Measurements from ENCODE around the gene GRIK4. TPM values are rescaled to one million over a fixed set of nuclear protein-coding genes. Genes with fewer than 3 reads are reported as not detected.

GRIK4 gene
- total and polyA plus RNA-seq, 4 donors = 0.05 to 0.25 (median 0.06) TPM; not detected in 1

GRCh38 chr11:120512739-120513435 lies 1.3 kb downstream of the GRIK4 start:
- H3K9ac ChIP-seq (ENCODE audit: low read depth in 1 of 2, low read length in 2 of 2) = no peak overlapping the region
- H3K27ac ChIP-seq (ENCODE audit: low read depth in 1 of 2, low read length in 2 of 2) = no peak overlapping the region
- no peak overlapping the region for H3K4me3 ChIP-seq (ENCODE audit: low read depth in 1 of 3, low read length in 3 of 3)
- peaks cover 0 to 5% (median 2%) of the 10 kb centered on the region in 4 donors for H3K27me3 ChIP-seq (ENCODE audit: control insufficient read depth in 4 of 4, insufficient read depth in 4 of 4, low read length in 3 of 4)
- no peaks in the 10 kb centered on the region for H3K9me3 ChIP-seq (ENCODE audit: control insufficient read depth in 4 of 4, low read length in 3 of 4)
- peaks cover 0 to 6% (median 0%) of the 10 kb centered on the region in 4 donors for H3K4me1 ChIP-seq (ENCODE audit: control insufficient read depth in 4 of 4, insufficient read depth in 4 of 4, low read length in 3 of 4)
- DNase-seq (ENCODE audit: low spot score) = no peak
- TF ChIP-seq MAX (IDR thresholded peaks at IDR 0.05) = no peak
- no peak for TF ChIP-seq EGR1 (IDR thresholded peaks at IDR 0.05; ENCODE audit: low read depth in 2 of 2)
- no peak for TF ChIP-seq ZBTB33 (IDR thresholded peaks at IDR 0.05)
- no peak for TF ChIP-seq NR2F2 (IDR thresholded peaks at IDR 0.05)
- no peak for TF ChIP-seq SP1 (IDR thresholded peaks at IDR 0.05)
- no peak for TF ChIP-seq JUND (IDR thresholded peaks at IDR 0.05)
- TF ChIP-seq YY1 (IDR thresholded peaks at IDR 0.05) = no peak
- no peak for TF ChIP-seq FOXA2 (IDR thresholded peaks at IDR 0.05)
- no peak for TF ChIP-seq HNF4A (conservative IDR thresholded peaks at IDR 0.05)
- TF ChIP-seq ATF3 (IDR thresholded peaks at IDR 0.05) = no peak
- TF ChIP-seq HNF4G (IDR thresholded peaks at IDR 0.05) = no peak
- no peak for TF ChIP-seq REST (IDR thresholded peaks at IDR 0.05)
- no peak for TF ChIP-seq RAD21 (IDR thresholded peaks at IDR 0.05)
- TF ChIP-seq TAF1 (conservative IDR thresholded peaks at IDR 0.05) = no peak
- no peak for TF ChIP-seq GABPA (IDR thresholded peaks at IDR 0.05 in 1 of 2, conservative IDR thresholded peaks at IDR 0.05 in 1 of 2)
- no peaks in the 10 kb centered on the region for H3K36me3 ChIP-seq (ENCODE audit: control insufficient read depth in 4 of 4, insufficient read depth in 3 of 4, low read depth in 1 of 4, low read length in 3 of 4)
- 75% methylated on average over 22 of the region's 22 CpGs for WGBS

GRCh38 chr11:120513436-120514315 lies 2.1 kb downstream of the GRIK4 start:
- TF ChIP-seq MAX (IDR thresholded peaks at IDR 0.05) (no peak), HNF4G (IDR thresholded peaks at IDR 0.05) (no peak), RAD21 (IDR thresholded peaks at IDR 0.05) (no peak), GABPA (IDR thresholded peaks at IDR 0.05 in 1 of 2, conservative IDR thresholded peaks at IDR 0.05 in 1 of 2) (no peak), HNF4A (conservative IDR thresholded peaks at IDR 0.05) (no peak), REST (IDR thresholded peaks at IDR 0.05) (no peak), JUND (IDR thresholded peaks at IDR 0.05) (no peak)
- 70% methylated on average over 19 of the region's 19 CpGs for WGBS
- Histone ChIP-seq H3K4me3 (ENCODE audit: low read depth in 1 of 3, low read length in 3 of 3) (no peak overlapping the region), H3K36me3 (ENCODE audit: control insufficient read depth in 4 of 4, insufficient read depth in 3 of 4, low read depth in 1 of 4, low read length in 3 of 4) (no peaks in the 10 kb centered on the region), H3K27ac (ENCODE audit: low read depth in 1 of 2, low read length in 2 of 2) (no peak overlapping the region), H3K9ac (ENCODE audit: low read depth in 1 of 2, low read length in 2 of 2) (no peak overlapping the region), H3K9me3 (ENCODE audit: control insufficient read depth in 4 of 4, low read length in 3 of 4) (no peaks in the 10 kb centered on the region), H3K4me1 (ENCODE audit: control insufficient read depth in 4 of 4, insufficient read depth in 4 of 4, low read length in 3 of 4) (peaks cover 0 to 6% (median 0%) of the 10 kb centered on the region in 4 donors), H3K27me3 (ENCODE audit: control insufficient read depth in 4 of 4, insufficient read depth in 4 of 4, low read length in 3 of 4) (peaks cover 0 to 5% (median 2%) of the 10 kb centered on the region in 4 donors)
- no peak for DNase-seq (ENCODE audit: low spot score)

All from liver (tissue), 9 donors.